ENCODE measurements around the gene ATP11A. TPM values are rescaled to one million over a fixed set of nuclear protein-coding genes. Genes with fewer than 3 reads are reported as not detected.

ATP11A gene
- total RNA-seq, 2 experiments from 2014 or later: 28.8 to 30.2 TPM

- intact Hi-C loops (cut with micrococcal nuclease): no loop called here
- TF ChIP-seq CTCF (IDR thresholded peaks at IDR 0.05): no peak
- no peaks in the 10 kb centered on the region for H3K9me3 Mint-ChIP-seq
- CTCF ChIA-PET: no interaction called here
- no peak overlapping the region for H3K4me3 Mint-ChIP-seq
- no peaks in the 10 kb centered on the region for H3K27me3 Mint-ChIP-seq
- peaks cover 22% of the 10 kb centered on the region for H3K4me1 Mint-ChIP-seq (ENCODE audit: low read depth)
- POLR2A ChIA-PET: no interaction called here
- no peak for ATAC-seq
- no peak for DNase-seq
- no peak overlapping the region for H3K27ac Mint-ChIP-seq
- H3K36me3 Mint-ChIP-seq (ENCODE audit: low read depth): no peaks in the 10 kb centered on the region
Measured at GRCh38 chr13:112728375-112729126, 38.7 kb downstream of the ATP11A start.

DNA sequence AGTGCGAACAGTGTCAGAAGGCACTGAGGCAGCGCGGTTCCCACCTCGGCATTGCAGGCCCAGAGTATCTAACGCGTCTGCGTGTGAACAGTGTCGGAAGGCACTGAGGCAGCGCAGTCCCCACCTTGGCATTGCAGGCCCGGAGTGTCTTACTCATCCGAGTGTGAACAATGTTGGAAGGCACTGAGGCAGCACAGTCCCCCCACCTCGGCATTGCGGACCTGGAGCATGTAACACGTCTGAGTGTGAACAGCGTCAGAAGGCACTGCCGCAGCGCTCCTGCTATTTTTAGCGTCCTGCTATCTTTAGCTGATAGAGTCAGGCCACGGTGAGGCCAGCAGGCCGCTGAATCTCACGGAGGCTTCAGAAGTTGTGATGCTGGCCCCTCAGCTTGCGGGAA is 39.6 kb downstream of the ATP11A start:
- no peaks in the 10 kb centered on the region for H3K27me3 Mint-ChIP-seq
- ChIA-PET CTCF (no interaction called here), POLR2A (no interaction called here)
- H3K4me1 Mint-ChIP-seq (ENCODE audit: low read depth): peaks cover 16% of the 10 kb centered on the region
- ATAC-seq (no peak), DNase-seq (no peak)
- no peaks in the 10 kb centered on the region for H3K36me3 Mint-ChIP-seq (ENCODE audit: low read depth)
- no peak overlapping the region for H3K4me3 Mint-ChIP-seq
- no peak overlapping the region for H3K27ac Mint-ChIP-seq
- TF ChIP-seq CTCF (IDR thresholded peaks at IDR 0.05): no peak
- H3K9me3 Mint-ChIP-seq: no peaks in the 10 kb centered on the region
- intact Hi-C loops (cut with micrococcal nuclease): no loop called here

GRCh38 chr13:112730157-112730671 is 40.4 kb downstream of the ATP11A start:
- no peak for TF ChIP-seq CTCF (IDR thresholded peaks at IDR 0.05)
- no peaks in the 10 kb centered on the region for H3K27me3 Mint-ChIP-seq
- CTCF ChIA-PET: no interaction called here
- intact Hi-C loops (cut with micrococcal nuclease): no loop called here
- DNase-seq (no peak), ATAC-seq (no peak)
- POLR2A ChIA-PET: no interaction called here
- no peak overlapping the region for H3K4me3 Mint-ChIP-seq
- H3K4me1 Mint-ChIP-seq (ENCODE audit: low read depth): peaks cover 10% of the 10 kb centered on the region
- H3K27ac Mint-ChIP-seq: no peak overlapping the region
- no peaks in the 10 kb centered on the region for H3K36me3 Mint-ChIP-seq (ENCODE audit: low read depth)
- H3K9me3 Mint-ChIP-seq: no peaks in the 10 kb centered on the region

DNA sequence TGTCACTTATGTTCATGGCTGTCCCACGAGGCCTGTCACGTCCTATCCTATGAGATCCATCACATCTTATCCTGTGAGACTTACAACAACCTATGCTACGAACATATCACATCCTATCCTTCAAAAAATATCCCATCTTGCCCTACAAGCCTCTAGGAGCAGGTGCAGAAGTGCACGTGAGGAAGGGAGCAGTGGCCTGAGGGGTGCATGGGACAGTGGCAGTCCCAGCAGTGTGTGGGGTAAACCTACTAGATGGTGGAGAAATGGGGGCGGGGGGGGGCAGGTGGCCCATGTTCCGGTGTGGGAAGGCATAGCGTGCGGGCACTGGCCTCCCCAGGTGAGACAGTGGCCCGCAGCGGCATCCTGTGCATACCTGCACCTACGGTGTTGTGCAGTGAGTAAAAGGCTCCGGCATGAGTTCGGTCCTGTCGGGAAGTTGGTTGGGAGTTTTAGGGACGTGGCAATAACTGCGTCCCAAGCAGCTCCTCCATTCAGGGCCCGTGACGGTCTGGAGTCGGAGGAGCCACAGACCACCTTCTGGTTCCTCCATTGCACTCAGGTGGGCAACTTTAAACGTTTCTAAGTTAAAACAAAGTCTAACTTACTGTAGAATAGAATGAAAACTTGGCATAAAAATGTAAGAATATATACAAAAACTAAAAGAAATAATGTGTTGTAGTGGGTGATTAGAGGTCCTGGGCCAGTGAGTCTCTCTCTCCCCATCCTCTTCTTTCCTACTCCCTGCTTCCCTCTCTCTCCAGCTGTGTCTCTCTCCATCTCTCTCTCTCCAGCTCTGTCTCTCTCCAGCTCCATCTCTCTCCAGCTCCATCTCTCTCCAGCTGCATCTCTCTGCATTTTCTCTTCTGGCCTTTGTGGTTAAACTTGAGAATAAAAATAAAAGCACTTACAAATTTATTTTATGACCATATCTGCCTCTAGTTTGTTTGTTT is 42.1 kb downstream of the ATP11A start:
- Mint-ChIP-seq H3K27me3 (no peaks in the 10 kb centered on the region), H3K36me3 (ENCODE audit: low read depth) (no peaks in the 10 kb centered on the region), H3K4me1 (ENCODE audit: low read depth) (no peaks in the 10 kb centered on the region), H3K27ac (no peak overlapping the region), H3K4me3 (no peak overlapping the region), H3K9me3 (no peaks in the 10 kb centered on the region)
- DNase-seq: no peak
- TF ChIP-seq CTCF (IDR thresholded peaks at IDR 0.05): no peak
- ChIA-PET CTCF (no interaction called here), POLR2A (interaction anchor here (1.1 kb wide), 1 partner anchor 31 kb away, joined by 4 read pairs; no protein-coding TSS in a partner anchor)
- ATAC-seq: no peak
- intact Hi-C loops (cut with micrococcal nuclease): no loop called here
